Vagina (tissue), 2 donors: ENCODE results near the gene ROR1.

Experiments used
- POLR2A ChIP-seq, 2 donors: fragments of 450-650 bp; IDR thresholded peaks; one replicate each; pipeline ENCODE4 v1.6.1; 2017; ENCODE audit warnings: antibody characterized with exemption in 2 of 2, mild to moderate bottlenecking in 2 of 2, moderate library complexity in 2 of 2
- POLR2AphosphoS5 ChIP-seq, 2 donors: sonication (generic); formaldehyde crosslinking; IDR thresholded peaks; one replicate each; pipeline ENCODE4 v1.9.0; 2017; ENCODE audit warnings: antibody characterized with exemption in 2 of 2, mild to moderate bottlenecking in 2 of 2, low read depth in 1 of 2; ENCODE audit not compliant: insufficient read depth in 1 of 2
- TF ChIP-seq, protein P1 (sequence below), 3 experiments: fragments of 450-650 bp in 2 of 3; fragments of 200-600 bp in 1 of 3; sonication (generic) in 1 of 3; IDR thresholded peaks; one replicate each; pipeline ENCODE4 v1.5.1; 2017 to 2019; ENCODE audit warnings: antibody characterized with exemption in 3 of 3, mild to moderate bottlenecking in 2 of 3, moderate library complexity in 2 of 3

GRCh38 chr1:64080941-64081562 lies 307.2 kb downstream of the ROR1 start:
- TF ChIP-seq, protein P1, sequence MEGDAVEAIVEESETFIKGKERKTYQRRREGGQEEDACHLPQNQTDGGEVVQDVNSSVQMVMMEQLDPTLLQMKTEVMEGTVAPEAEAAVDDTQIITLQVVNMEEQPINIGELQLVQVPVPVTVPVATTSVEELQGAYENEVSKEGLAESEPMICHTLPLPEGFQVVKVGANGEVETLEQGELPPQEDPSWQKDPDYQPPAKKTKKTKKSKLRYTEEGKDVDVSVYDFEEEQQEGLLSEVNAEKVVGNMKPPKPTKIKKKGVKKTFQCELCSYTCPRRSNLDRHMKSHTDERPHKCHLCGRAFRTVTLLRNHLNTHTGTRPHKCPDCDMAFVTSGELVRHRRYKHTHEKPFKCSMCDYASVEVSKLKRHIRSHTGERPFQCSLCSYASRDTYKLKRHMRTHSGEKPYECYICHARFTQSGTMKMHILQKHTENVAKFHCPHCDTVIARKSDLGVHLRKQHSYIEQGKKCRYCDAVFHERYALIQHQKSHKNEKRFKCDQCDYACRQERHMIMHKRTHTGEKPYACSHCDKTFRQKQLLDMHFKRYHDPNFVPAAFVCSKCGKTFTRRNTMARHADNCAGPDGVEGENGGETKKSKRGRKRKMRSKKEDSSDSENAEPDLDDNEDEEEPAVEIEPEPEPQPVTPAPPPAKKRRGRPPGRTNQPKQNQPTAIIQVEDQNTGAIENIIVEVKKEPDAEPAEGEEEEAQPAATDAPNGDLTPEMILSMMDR (IDR thresholded peaks at IDR 0.05), result no peak
- TF ChIP-seq POLR2A (IDR thresholded peaks at IDR 0.05) (no peak), POLR2AphosphoS5 (IDR thresholded peaks at IDR 0.05; ENCODE audit: insufficient read depth in 1 of 2, low read depth in 1 of 2) (no peak)
